NCI-H748 (cell line): ENCODE results near the gene IL17C.

Source experiments
- DNase-seq: peaks from one replicate; lab custom pipeline; 2025; ENCODE audit not compliant: unreplicated experiment; lab: John Stamatoyannopoulos, UW

IL17C gene

GRCh38 chr16:88638323-88639230 is at the start of gene IL17C:
Gene IL17C (plus strand): TSS chr16:88638572. CDS start chr16:88638642, 70 bp downstream.
- DNase-seq = peak; percentile 85

GRCh38 chr16:88588754-88589153 is 49.6 kb upstream of the IL17C start:
- DNase-seq = no peak

DNA sequence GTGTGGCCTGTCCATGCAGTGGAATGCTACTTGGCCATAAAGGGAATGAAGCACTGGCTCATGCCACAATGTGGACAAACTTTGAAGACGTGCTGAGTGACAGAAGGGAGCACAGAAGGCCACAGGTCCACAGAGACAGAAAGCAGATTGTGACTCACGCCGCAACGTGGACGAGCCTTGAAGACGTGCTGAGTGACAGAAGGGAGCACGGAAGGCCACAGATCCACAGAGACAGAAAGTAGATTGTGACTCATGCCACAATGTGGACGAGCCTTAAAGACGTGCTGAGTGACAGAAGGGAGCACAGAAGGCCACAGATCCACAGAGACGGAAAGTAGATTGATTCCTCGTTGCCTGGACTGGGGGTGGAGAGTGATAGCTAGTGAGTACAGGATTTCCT is 48.9 kb upstream of the IL17C start:
- no peak for DNase-seq

DNA sequence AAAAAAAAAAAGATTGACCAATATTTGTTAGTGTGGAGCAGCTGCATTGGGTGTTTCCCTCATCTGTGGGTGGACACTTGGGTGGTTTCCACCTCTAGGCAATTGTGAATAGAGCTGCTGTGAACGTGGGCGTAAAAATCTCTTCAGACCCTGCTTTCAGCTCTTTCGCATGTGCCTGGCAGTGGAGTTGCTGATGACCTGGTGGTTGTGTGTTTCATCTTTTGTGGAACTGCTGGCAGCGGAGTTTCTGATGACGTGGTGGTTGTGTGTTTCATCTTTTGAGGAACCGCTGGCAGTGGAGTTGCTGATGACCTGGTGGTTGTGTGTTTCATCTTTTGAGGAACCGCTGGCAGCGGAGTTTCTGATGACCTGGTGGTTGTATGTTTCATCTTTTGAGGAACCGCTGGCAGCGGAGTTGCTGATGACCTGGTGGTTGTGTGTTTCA is 46.8 kb upstream of the IL17C start:
- DNase-seq = no peak

DNA sequence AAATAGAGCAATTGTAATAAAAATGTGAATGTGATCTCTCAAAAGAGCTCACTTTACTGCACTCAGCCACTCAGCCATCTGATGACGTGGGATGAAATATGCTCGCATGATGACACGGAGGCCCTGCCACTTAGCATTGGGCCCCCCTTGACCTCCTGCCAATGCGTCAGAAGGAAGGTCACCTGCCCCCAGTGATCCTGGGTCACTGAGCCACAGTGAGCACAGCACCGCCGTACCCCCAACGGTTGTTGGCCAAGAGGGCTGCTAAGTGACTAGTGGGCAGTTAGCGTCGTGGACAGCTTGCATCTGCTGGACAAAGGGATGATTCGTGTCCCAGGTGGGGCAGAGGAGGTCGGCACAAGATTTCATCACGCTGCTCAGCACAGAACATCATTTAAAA is 45.3 kb upstream of the IL17C start:
- DNase-seq = no peak

- no peak for DNase-seq
Observed at GRCh38 chr16:88593489-88593888, 44.9 kb upstream of the IL17C start.

DNA sequence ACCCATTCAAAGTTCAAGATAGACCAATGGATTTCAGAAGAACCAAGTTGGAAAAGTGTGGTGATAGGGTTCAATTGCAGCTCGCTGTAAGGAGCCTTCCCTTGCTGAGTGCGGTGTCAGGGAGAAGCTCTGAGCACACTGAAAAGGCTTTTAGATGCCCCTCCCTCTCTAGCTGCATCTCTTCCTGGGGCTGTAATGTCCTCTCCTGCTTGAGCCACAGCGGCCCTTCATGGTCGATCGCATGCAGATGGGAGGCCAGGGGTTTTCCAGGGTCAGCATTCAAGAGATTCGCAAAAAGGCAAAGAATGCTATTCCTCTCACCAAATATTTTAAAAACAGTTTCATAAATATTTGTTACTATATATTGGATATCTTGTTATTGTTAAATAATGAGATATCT is 44.5 kb upstream of the IL17C start:
- no peak for DNase-seq

GRCh38 chr16:88595101-88595500 is 43.3 kb upstream of the IL17C start:
- DNase-seq = no peak

- DNase-seq = no peak
Observed at GRCh38 chr16:88595921-88596320, 42.5 kb upstream of the IL17C start.

DNA sequence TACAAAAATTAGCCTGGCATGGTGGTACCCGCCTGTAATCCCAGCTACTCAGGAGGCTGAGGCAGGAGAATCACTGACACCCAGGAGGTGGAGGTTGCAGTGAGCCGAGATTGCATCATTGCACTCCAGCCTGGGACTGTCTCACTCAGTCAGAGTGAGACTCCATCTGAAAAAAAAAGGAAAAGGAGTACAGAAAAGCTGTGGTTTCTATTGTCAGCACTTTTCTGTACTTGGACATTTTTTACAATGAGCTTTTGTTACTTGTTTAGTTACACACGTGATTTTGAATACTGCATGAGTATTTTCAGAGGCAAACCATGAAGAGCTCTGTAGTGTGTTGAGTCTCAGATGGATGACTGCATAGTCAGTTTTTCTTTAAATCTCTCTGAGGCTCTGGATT is 41.9 kb upstream of the IL17C start:
- DNase-seq = no peak

- peak; percentile 59 for DNase-seq
Observed at GRCh38 chr16:88597856-88598491, 40.4 kb upstream of the IL17C start.

- DNase-seq = no peak
Observed at GRCh38 chr16:88599092-88599733, 39.2 kb upstream of the IL17C start.

GRCh38 chr16:88599825-88600538 is 38.4 kb upstream of the IL17C start:
- DNase-seq = no peak

DNA sequence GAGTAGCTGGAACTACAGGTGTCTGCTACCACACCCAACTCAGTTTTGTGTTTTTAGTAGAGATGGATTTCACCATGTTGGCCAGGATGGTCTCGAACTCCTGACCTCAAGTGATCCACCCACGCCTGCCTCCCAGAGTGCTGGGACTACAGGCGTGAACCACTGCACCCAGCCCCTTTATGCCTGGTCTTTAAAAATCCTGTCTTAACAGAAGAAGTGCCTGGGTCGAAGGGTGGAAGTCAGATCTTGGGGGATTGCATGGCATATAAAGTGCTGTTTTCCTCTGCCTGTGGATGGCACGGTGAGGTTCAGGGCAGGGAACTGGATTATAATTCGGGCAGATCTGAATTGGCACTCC is 37.9 kb upstream of the IL17C start:
- no peak for DNase-seq

DNA sequence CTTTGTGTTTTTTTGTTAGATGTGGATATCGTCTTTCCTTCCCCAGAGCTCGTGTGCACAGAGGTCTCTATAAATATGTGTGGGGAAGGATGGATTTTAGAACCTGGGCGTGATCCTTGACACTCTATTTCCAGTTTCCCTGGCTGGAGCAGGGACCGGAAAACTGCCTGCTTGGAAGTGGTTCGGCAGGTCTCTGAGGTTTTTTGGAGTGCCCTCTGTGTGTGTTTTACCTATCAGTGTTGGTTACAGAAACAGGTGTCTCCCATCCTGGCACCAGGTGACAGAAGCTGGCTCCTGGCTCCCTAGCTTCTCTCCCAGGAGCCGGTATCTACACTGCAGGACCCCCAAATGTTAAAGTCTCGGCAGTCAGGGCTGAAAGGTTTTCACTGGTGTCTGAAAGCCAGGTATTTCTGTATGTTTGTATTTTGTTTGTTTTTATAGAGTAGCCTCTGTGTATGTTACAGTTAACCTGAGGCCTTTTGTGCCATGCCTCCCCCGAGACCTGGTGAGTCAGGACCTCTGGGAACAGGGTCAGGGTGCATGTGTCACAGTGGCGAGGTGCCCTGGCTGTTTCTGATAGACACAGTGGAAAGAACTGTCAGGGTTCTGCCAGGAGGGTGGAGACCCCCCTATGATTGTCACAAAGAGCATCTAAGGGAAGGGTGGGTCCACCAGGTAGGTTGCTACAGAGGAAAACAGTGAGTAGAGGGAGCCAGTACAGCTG is 36.9 kb upstream of the IL17C start:
- DNase-seq = no peak

DNA sequence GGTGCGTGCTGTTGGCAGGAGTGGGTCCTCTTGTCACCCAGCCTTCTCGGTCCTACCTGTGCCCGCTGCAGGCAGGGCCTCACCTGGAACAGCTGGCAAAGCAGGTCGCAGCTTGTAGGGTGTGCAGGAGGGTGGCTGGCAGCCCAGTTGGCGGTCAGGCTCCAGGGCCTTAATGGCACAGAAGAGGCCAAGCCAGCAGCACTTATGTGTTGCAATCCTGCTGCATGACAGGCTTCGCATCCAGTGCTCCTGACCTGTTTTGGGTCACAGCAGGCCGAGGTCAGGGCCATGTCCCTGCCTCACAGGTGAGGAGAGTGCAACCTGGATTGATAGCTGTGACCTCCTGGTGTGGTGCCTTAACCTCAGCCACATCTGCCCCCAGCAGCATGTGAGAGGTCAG is 36.3 kb upstream of the IL17C start:
- no peak for DNase-seq

GRCh38 chr16:88605186-88606147 is 32.9 kb upstream of the IL17C start:
- DNase-seq = no peak

DNA sequence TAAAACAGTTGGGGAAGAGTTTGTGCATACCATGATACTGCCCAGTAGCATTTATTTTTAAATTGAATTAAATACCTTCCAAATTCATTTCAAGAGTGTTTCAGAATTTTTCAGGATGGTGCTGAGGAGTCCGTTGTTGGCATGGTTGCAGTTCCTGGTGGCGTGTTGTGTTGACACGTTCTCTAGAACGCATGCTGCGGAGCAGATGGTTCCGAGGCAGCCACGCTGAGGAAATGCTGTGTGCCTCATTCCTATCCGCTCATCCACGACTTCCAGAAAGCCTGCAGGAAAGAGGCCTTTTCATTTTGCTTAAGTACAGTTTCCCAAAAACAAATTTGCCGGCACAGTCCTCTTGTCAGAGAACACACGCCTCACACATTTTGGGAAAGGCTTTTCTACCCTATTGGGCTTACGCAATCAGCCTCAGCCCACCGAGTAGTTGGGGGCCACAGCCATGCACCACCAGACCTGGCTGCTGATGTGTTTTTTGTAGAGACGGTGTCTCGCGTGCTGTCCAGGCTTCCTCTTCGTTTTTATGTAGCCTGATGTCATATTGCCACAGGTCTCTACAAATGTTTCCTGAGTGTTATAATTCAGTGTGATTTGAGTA is 32.1 kb upstream of the IL17C start:
- no peak for DNase-seq

- DNase-seq = no peak
Observed at GRCh38 chr16:88608076-88608475, 30.3 kb upstream of the IL17C start.
